Lower leg skin (tissue), 3 donors: ENCODE data around the gene ZEB2.

Experiments used
- CTCF ChIP-seq, 3 donors: fragments of 450-650 bp; IDR thresholded peaks; one replicate each; pipeline ENCODE4 v1.5.1; 2016; ENCODE audit warnings: antibody characterized with exemption in 3 of 3, mild to moderate bottlenecking in 3 of 3, moderate library complexity in 2 of 3
- POLR2A ChIP-seq, 2 donors: fragments of 450-650 bp; IDR thresholded peaks; one replicate each; pipeline ENCODE4 v1.6.1; 2016 to 2017; ENCODE audit warnings: antibody characterized with exemption in 2 of 2, mild to moderate bottlenecking in 1 of 2, moderate library complexity in 1 of 2

- TF ChIP-seq CTCF (IDR thresholded peaks at IDR 0.05) (no peak), POLR2A (IDR thresholded peaks at IDR 0.05) (no peak)
Measured at GRCh38 chr2:144475044-144475443, 44.9 kb downstream of the ZEB2 start.
